Liver (tissue), 9 donors: ENCODE results near the gene GPA33. TPM values are rescaled to one million over a fixed set of nuclear protein-coding genes. Genes with fewer than 3 reads are reported as not detected.

Experiments used
- DNase-seq: peaks from one replicate; pipeline ENCODE4 v3.0.0-alpha.2; 2017; ENCODE audit warnings: low spot score
- H3K27ac ChIP-seq, 2 donors: one replicate each; pipeline ENCODE4 v1.7.0; 2013; ENCODE audit warnings: inconsistent platforms in 2 of 2, low read length in 2 of 2, control low read depth in 1 of 2, low read depth in 1 of 2, mild to moderate bottlenecking in 1 of 2
- H3K27me3 ChIP-seq, 4 donors: one replicate each; pipeline versions ENCODE4 v1.6.1 to v1.7.0; 2013; ENCODE audit warnings: low read length in 3 of 4, inconsistent platforms in 1 of 4, mild to moderate bottlenecking in 1 of 4, moderate library complexity in 1 of 4; ENCODE audit not compliant: control insufficient read depth in 4 of 4, insufficient read depth in 4 of 4
- H3K36me3 ChIP-seq, 4 donors: one replicate each; pipeline versions ENCODE4 v1.6.1 to v1.7.0; 2013; ENCODE audit warnings: low read length in 3 of 4, mild to moderate bottlenecking in 3 of 4, low read depth in 1 of 4, moderate library complexity in 1 of 4; ENCODE audit not compliant: control insufficient read depth in 4 of 4, insufficient read depth in 3 of 4
- H3K4me1 ChIP-seq, 4 donors: one replicate each; pipeline versions ENCODE4 v1.6.1 to v1.7.0; 2013; ENCODE audit warnings: low read length in 3 of 4, mild to moderate bottlenecking in 3 of 4, moderate library complexity in 1 of 4; ENCODE audit not compliant: control insufficient read depth in 4 of 4, insufficient read depth in 4 of 4
- H3K4me3 ChIP-seq, 3 donors: one replicate each; pipeline versions ENCODE4 v1.6.1 to v1.7.0; 2013; ENCODE audit warnings: low read length in 3 of 3, control low read depth in 1 of 3, low read depth in 1 of 3, mild to moderate bottlenecking in 1 of 3
- H3K9ac ChIP-seq, 2 donors: one replicate each; pipeline ENCODE4 v1.7.0; 2013; ENCODE audit warnings: low read length in 2 of 2, mild to moderate bottlenecking in 2 of 2, moderate library complexity in 2 of 2, control low read depth in 1 of 2, low read depth in 1 of 2
- H3K9me3 ChIP-seq, 4 donors: one replicate each; pipeline versions ENCODE4 v1.6.1 to v1.7.0; 2013; ENCODE audit warnings: low read length in 3 of 4; ENCODE audit not compliant: control insufficient read depth in 4 of 4
- FOXA1 ChIP-seq: IDR thresholded peaks from 2 replicates; pipeline ENCODE4 v1.6.1; 2016; ENCODE audit warnings: antibody characterized with exemption
- GABPA ChIP-seq, 2 donors: IDR thresholded peaks in 1 of 2; conservative IDR thresholded peaks in 1 of 2; 2 replicates each; pipeline ENCODE4 v1.6.1; 2016; ENCODE audit warnings: antibody characterized with exemption in 2 of 2, mild to moderate bottlenecking in 1 of 2, moderate library complexity in 1 of 2
- HNF4G ChIP-seq: IDR thresholded peaks from 2 replicates; pipeline ENCODE4 v1.6.1; 2016; ENCODE audit warnings: antibody characterized with exemption
- NR2F2 ChIP-seq: IDR thresholded peaks from 2 replicates; pipeline ENCODE4 v1.6.1; 2016; ENCODE audit warnings: antibody characterized with exemption
- RAD21 ChIP-seq, 2 donors: IDR thresholded peaks; 2 replicates each; pipeline ENCODE4 v1.6.1; 2016; ENCODE audit warnings: antibody characterized with exemption in 2 of 2, mild to moderate bottlenecking in 2 of 2
- REST ChIP-seq: IDR thresholded peaks from 2 replicates; pipeline ENCODE4 v1.6.1; 2016; ENCODE audit warnings: antibody characterized with exemption, mild to moderate bottlenecking
- TAF1 ChIP-seq: conservative IDR thresholded peaks from 2 replicates; pipeline ENCODE4 v1.6.1; 2016; ENCODE audit warnings: antibody characterized with exemption, mild to moderate bottlenecking
- YY1 ChIP-seq: IDR thresholded peaks from 2 replicates; pipeline ENCODE4 v1.6.1; 2016; ENCODE audit warnings: antibody characterized with exemption, mild to moderate bottlenecking
- WGBS: extraction: QIAGEN DNeasy Blood & Tissue Kit; methylation state at CpG from one replicate; pipeline ENCODE4 v1.1.7; 2013; 5-methylcytosine and 5-hydroxymethylcytosine counted together
- polyA plus RNA-seq, 2 donors: library from polyadenylated mRNA; stranded (reverse) in 1 of 2; unstranded in 1 of 2; fragments of 200-250 nt in 1 of 2; fragments of >200 nt in 1 of 2; fragmentation: Nextera tagmentation in 1 of 2; extraction: Ambion mirVana in 1 of 2; gene quantifications; one replicate each; pipeline versions ENCODE4 v1.2.1 to v1.2.3, GENCODE V29; 2013 to 2015
- total RNA-seq, 2 donors: library from RNA; depleted of rRNA; stranded (reverse); fragments of >200 nt; gene quantifications; one replicate each; pipeline ENCODE4 v1.2.3, GENCODE V29; 2014
- donor health status: healthy.
- donor health status: healthy.
- donor health status: healthy.
- donor health status: healthy.
- donor health status: healthy.

GPA33 gene
- total and polyA plus RNA-seq, 4 donors, result 0.03 to 0.19 (median 0.08) TPM; not detected in 1

GRCh38 chr1:167081594-167082156 is 8.5 kb downstream of the GPA33 start:
- TF ChIP-seq REST (no peak), FOXA1 (no peak), GABPA (IDR thresholded peaks at IDR 0.05 in 1 of 2, conservative IDR thresholded peaks at IDR 0.05 in 1 of 2) (no peak), RAD21 (IDR thresholded peaks at IDR 0.05) (no peak)
- 81% methylated on average over 8 of the region's 8 CpGs for WGBS
- Histone ChIP-seq H3K27ac (no peak overlapping the region), H3K9ac (no peak overlapping the region), H3K4me1 (no peaks in the 10 kb centered on the region), H3K27me3 (peaks cover 0 to 4% (median 0%) of the 10 kb centered on the region in 4 donors), H3K4me3 (no peak overlapping the region), H3K36me3 (no peaks in the 10 kb centered on the region), H3K9me3 (no peaks in the 10 kb centered on the region)
- no peak for DNase-seq

DNA sequence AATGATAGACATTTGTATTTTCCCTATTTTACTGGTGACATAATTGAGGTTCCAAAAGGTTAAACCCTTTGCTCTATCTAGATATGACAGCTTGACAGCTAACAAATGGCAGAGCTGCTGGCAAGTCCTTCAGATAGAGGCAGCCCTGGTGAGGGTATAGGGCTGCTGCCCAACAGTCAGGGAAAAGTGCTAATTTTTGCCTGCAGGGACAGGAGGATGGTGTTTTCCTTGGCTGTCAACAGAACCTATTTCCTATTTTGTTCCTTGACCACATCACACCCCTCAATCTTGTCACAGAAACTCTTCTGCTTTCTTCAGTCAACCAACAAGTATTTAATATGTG is 12.3 kb downstream of the GPA33 start:
- DNase-seq, result no peak
- Histone ChIP-seq H3K9ac (no peak overlapping the region), H3K27ac (no peak overlapping the region), H3K36me3 (no peaks in the 10 kb centered on the region), H3K4me3 (no peak overlapping the region), H3K27me3 (peaks cover 0 to 4% (median 0%) of the 10 kb centered on the region in 4 donors), H3K9me3 (no peaks in the 10 kb centered on the region), H3K4me1 (no peaks in the 10 kb centered on the region)
- no peak for TF ChIP-seq REST
- TF ChIP-seq YY1, result no peak
- no peak for TF ChIP-seq FOXA1

DNA sequence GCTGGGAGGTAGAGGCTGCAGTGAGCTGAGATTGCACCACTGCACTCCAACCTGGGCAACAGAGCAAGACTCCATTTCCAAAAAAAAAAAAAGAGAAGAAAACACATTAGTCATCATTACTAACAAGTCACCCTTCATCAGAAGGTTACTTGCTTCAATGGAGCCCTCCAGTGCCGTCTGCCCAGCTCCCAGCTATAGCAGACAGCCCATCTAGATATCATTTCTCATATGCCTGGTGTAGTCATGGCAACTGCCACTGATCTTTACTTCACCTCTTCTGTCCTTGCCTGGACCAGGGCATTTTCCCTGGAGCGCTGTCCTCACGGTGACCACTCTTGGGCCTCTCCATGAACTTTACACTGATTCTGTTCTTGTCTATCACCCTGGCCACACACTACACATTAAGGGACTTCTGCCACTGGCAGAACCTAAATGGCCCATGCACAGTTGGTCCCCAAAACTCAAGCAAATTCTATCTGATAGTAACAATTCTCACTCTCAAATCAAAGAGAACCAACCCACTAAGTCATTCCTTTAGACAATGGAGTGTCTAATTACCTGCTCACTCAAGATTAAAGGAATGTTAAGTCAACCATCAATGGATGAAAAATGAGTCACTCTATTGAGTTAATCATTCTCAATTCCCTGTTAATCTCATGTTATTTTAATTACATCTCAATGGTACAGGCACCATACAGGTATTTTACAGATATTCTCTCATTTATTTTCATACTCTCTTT is 12.9 kb downstream of the GPA33 start:
- H3K4me1 ChIP-seq, result no peaks in the 10 kb centered on the region
- no peaks in the 10 kb centered on the region for H3K36me3 ChIP-seq
- DNase-seq, result no peak
- H3K4me3 ChIP-seq, result no peak overlapping the region
- 84% methylated on average over 3 of the region's 3 CpGs for WGBS
- H3K27ac ChIP-seq, result no peak overlapping the region
- no peak for TF ChIP-seq TAF1
- no peak for TF ChIP-seq NR2F2
- TF ChIP-seq HNF4G, result no peak
- H3K27me3 ChIP-seq, result peaks cover 0 to 4% (median 0%) of the 10 kb centered on the region in 4 donors
- no peak overlapping the region for H3K9ac ChIP-seq
- H3K9me3 ChIP-seq, result no peaks in the 10 kb centered on the region
